COLO829 (cell line): ENCODE measurements around the gene ITPKB.

ENCODE experiments used
- DNase-seq: peaks from one replicate; pipeline ENCODE4 v3.0.0; 2012; ENCODE audit warnings: low spot score

The ITPKB gene

GRCh38 chr1:226704169-226704937 is 34.7 kb downstream of the ITPKB start:
- peak; percentile 53 for DNase-seq

DNA sequence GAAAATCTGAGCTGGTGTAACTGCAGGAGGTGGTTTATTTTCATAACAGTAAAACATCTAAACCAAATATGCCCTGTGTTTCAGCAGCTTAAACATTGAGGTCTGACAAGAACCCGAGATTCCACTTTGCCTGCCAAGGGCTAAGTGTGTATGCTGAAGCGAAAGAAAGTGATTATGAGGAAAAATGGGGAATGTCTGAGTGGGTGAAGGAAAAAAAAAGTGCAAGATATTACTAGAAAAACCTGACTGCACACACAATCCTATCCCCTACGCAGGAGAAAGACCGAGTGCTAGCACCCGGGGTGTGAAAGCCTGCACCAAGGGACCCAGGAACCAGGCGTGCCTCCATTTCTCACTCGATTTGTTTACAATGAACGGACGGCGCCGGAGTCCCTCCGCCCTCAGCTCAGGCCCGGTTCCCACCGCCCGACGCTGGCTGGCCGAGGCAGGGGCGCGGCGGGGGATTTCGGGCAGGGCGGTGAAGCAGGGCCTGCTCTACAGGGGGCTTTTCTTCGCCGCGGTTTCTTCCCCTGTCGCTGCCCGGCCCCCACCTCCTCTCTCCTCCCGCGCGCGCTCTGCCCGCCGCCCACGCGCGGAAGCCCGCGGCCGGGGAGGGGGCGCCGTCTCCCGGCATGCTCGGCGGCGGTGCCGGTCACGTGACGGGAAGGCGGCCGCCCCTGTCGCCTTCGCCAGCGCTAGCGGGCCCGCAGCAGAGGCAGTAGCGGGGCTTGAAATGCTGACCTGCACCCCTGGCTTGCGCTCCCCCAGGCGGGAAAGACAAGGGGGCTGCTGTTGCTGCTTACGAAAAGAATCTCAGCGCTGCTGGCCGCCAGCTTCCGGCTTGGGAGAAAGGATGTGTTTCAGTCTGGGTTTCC is 35.9 kb downstream of the ITPKB start:
- peak; percentile 86 for DNase-seq

DNA sequence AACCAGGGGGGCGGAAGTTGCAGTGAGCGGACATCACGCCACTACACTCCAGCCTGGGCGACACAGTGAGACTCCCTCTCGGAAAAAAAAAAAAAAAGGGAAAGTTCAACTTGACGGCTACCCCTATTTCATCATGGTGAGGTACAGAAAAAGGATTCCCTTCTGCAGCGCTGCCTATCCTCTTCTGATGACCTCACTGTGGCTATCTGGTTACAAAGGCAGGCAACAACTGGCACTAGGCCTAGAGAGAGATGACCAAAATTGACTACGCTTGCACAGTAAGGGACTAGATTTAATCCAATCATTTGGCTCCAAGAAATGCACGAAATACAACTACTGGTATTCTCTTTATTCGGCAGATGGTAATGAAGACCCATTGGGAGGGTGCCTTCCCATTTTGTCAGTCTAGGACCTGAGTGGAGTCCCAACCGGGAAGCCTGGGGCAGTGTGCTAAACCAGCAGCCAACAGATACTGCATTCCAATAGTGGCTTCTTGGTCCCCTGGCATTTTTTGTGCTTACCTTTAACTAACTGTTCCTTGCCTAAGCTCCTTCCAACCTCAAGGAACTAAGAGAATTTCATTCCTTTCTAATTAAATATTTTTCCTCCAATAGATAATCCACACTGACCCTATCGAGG is 36.6 kb downstream of the ITPKB start:
- DNase-seq = no peak

DNA sequence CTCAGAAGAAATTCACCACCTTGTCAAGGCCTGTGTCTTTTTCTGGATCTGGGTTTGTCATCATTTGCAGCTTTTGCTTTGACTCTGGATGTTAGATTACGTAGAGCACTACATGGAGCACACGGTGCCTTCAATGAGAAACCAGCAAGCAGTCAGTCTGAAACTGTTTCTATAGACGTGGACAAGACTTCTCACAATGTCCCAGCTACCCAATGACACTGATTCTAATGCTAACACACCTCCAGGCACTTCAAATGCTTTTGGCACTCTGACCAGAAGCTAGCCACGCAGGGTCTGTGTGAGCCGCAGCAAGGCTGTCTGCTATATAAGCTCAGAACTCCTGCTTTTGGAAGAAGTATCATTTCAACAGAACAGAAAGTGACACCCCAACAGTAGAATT is 38.2 kb downstream of the ITPKB start:
- DNase-seq = no peak

- no peak for DNase-seq
Observed at GRCh38 chr1:226699166-226699565, 39.9 kb downstream of the ITPKB start.

DNA sequence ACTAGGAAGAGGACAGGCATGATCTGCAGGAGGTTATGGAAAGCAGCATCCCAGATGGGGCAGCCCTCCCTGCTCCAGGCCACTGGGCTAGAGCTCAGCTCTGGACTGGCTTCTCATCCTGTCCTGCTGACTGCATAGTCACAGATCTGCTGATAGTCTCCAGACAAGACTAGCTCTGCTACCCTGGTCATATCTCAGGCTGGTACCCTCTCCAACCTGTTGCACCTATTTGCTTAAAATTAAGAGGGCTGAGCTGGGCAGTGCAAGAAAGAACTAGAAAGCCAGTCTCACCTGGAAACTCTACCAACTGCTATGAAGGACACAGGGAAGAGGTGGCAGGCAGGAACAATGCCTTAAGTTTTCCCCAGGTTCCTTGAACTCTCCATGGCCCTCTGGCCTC is 40.4 kb downstream of the ITPKB start:
- no peak for DNase-seq

- DNase-seq = no peak
Observed at GRCh38 chr1:226697929-226698544, 41.0 kb downstream of the ITPKB start.

DNA sequence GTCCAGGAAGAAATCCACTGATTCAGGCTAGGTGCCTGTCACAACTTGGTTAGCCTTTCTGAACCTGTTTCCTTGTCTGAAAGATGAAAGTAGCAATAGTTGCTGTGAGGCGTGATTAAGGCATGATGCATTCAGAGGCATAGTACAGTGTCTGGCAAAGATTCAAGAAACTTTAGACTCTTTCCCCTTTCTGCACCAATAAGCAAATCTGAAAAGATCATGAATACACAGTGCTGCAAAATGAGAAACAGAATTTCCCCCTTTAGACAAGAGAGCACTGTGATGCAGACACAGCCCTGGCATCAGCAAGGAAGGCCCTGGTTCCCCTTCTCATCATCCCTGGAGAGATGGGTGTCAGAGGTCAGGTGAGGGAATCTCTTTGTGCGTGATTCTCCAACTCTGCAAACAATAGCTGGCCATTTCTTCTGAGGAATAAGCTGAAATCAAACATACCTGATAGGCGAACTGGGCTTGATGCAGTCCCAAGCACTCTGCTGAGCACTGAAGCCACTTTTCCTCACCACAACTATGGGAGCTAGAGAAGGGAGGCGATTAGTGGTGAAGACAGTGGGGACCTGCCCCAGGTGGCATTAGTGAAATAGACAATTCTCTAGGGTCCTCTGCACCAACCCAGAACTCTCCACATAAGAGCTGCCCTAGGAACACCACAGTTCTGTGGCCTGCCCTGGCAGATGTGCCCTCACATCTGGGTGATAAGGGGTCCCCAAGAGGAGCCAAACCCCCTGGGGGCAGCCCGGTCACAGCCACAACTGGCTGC is 41.7 kb downstream of the ITPKB start:
- DNase-seq = peak; percentile 42

GRCh38 chr1:226696547-226696946 is 42.5 kb downstream of the ITPKB start:
- no peak for DNase-seq

- no peak for DNase-seq
Observed at GRCh38 chr1:226695335-226695900, 43.7 kb downstream of the ITPKB start.

DNA sequence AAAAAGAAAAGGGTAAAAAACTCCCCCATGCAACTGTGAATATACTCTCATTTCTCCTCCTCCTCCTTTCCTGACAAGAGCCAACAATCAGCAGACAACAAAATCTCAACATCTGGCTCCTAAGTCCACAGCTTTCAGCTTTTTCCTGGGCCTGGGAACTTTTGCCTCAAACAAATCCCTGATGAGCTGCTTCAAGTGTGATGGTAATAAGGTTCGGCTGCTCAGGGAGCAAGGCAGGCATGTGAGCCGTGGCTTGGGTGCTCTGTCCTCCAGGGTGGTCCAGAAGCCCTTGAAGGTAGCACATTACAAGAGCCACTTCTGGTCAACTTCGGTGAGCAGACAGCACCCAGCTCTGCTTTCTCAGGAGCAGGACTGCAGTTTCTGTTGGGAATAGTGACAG is 46.3 kb downstream of the ITPKB start:
- DNase-seq = no peak

DNA sequence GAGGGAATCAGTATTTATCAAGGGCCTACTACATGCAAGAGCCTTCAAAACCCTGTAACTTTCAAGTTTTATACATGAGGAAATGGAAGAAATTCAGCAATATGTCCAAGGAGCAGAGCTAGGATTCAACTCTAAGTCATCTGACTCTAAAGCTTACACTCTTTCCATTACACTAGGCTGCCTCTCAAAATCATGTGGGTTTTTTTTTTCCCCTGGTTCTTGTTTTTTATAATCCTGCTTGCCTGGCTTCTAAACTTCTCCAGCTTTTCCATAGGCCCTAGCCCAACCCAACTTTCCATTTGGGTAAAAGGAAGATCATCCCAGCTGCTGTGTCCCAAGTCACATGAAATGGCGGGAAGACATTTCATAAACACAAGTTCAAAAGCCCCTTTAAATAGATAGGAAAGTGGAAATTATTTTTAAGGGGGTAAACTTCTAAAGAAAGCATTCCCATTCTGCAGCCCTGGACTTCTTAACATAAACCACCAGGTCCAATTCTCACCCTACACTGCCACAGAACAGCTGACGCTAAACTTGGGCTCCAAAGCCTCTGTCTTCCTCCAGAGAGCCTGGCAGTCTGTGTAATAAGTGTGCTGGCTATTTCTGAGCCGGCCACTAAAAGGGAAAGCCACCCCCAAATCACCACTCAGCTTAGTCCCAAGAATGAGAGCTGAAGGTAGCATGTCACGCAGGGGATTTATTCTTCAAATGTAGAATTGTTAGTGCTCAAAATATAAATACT is 46.9 kb downstream of the ITPKB start:
- no peak for DNase-seq

DNA sequence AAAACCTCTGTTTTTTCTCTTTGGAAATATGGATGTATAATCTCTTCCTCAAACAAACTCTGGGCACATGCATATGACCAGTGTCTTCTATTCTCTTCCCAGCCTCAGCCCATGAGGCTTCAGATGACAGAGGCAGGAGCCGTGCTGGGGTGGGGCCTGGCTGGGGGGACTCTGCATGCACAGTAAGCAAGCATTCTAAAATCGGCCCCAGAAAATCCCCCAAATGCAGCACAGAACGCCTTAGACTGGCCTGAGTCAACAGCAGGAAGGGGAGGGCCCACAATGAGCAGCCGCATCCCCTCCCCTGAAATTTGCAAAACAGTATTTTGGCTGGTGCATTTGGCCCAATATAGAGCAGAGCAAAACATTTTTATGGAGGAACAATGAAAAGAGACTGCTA is 47.8 kb downstream of the ITPKB start:
- DNase-seq = no peak

GRCh38 chr1:226690460-226690982 is 48.6 kb downstream of the ITPKB start:
- DNase-seq = no peak

GRCh38 chr1:226688808-226689207 is 50.3 kb downstream of the ITPKB start:
- DNase-seq = no peak

GRCh38 chr1:226688056-226688748 is 50.9 kb downstream of the ITPKB start:
- no peak for DNase-seq

- no peak for DNase-seq
Observed at GRCh38 chr1:226687426-226687825, 51.7 kb downstream of the ITPKB start.

GRCh38 chr1:226686440-226687425 is 52.3 kb downstream of the ITPKB start:
- no peak for DNase-seq
